GM12878 (cell line): ENCODE measurements around the gene FLAD1. TPM values are rescaled to one million over a fixed set of nuclear protein-coding genes. Genes with fewer than 3 reads are reported as not detected.

Experiments
- BACH1 ChIP-seq: fragments of 450-650 bp; IDR thresholded peaks from 2 replicates; pipeline ENCODE4 v1.6.1; 2017; ENCODE audit warnings: mild to moderate bottlenecking, borderline replicate concordance
- CUX1 ChIP-seq: IDR thresholded peaks from 2 replicates; pipeline ENCODE4 v1.6.1; 2012; ENCODE audit warnings: improper control_type of control experiment, low read depth, low read length; ENCODE audit not compliant: insufficient replicate concordance
- GABPA ChIP-seq: IDR thresholded peaks from 2 replicates; pipeline ENCODE4 v1.6.1; 2014; ENCODE audit warnings: antibody characterized with exemption, low read depth, mild to moderate bottlenecking, inconsistent platforms
- JUNB ChIP-seq: IDR thresholded peaks from 2 replicates; pipeline ENCODE4 v1.6.1; 2016; ENCODE audit warnings: antibody characterized with exemption, mild to moderate bottlenecking
- SMAD1 ChIP-seq: fragments of 450-650 bp; IDR thresholded peaks from 2 replicates; pipeline ENCODE4 v1.6.1; 2018; ENCODE audit warnings: mild to moderate bottlenecking, low read depth; ENCODE audit not compliant: partially characterized antibody
- ZNF687 ChIP-seq: fragments of 450-650 bp; IDR thresholded peaks from 2 replicates; pipeline ENCODE4 v1.6.1; 2017; ENCODE audit warnings: mild to moderate bottlenecking, moderate library complexity
- polyA plus RNA-seq, 11 experiments: library from polyadenylated mRNA; depleted of rRNA in 4 of 11; unstranded in 6 of 11; stranded (reverse) in 5 of 11; fragments of >200 nt; fragmentation: Nextera tagmentation in 4 of 11; fragmentation: Illumina TruSeq in 1 of 11; extraction: Ambion mirVana in 4 of 11; extraction: Trizol in 1 of 11; gene quantifications; 1 replicate in 1 of 11; 2 replicates in 10 of 11; pipeline versions ENCODE4 v1.2.1 to v1.2.3, GENCODE V29; 2011 to 2016; ENCODE audit warnings: inconsistent platforms in 2 of 11, missing spikeins in 2 of 11, low read depth in 1 of 11
- total RNA-seq, 4 experiments: library from RNA; depleted of rRNA in 3 of 4; stranded (reverse); fragments of >200 nt in 3 of 4; fragmentation: Illumina TruSeq in 1 of 4; extraction: Trizol in 1 of 4; gene quantifications; 2 replicates each; pipeline versions ENCODE4 v1.2.1 to v1.2.3, GENCODE V29; 2013 to 2021
- TF ChIP-seq, protein P1 (sequence below): fragments of 450-650 bp; IDR thresholded peaks from 2 replicates; pipeline ENCODE4 v1.6.1; 2017; ENCODE audit warnings: mild to moderate bottlenecking

Gene FLAD1
- total and polyA plus RNA-seq, 10 of the 15 experiments (the other 5 are each of a cell fraction or from before 2014, with no cell fraction given): 22.9 to 93.4 (median 56.6) TPM

- TF ChIP-seq CUX1 (no peak), JUNB (no peak), ZNF687 (no peak), BACH1 (no peak), SMAD1 (no peak), GABPA (no peak)
- TF ChIP-seq, protein P1, sequence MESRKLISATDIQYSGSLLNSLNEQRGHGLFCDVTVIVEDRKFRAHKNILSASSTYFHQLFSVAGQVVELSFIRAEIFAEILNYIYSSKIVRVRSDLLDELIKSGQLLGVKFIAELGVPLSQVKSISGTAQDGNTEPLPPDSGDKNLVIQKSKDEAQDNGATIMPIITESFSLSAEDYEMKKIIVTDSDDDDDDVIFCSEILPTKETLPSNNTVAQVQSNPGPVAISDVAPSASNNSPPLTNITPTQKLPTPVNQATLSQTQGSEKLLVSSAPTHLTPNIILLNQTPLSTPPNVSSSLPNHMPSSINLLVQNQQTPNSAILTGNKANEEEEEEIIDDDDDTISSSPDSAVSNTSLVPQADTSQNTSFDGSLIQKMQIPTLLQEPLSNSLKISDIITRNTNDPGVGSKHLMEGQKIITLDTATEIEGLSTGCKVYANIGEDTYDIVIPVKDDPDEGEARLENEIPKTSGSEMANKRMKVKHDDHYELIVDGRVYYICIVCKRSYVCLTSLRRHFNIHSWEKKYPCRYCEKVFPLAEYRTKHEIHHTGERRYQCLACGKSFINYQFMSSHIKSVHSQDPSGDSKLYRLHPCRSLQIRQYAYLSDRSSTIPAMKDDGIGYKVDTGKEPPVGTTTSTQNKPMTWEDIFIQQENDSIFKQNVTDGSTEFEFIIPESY: no peak
These were observed 11.4 kb downstream of the FLAD1 start (continued) for GRCh38 chr1:154994591-154994990.
